HTR-8/SVneo (cell line): Measurements from ENCODE around the gene ZNF189.
"Not testable (repeated sequence)": the region's sequence is repeated elsewhere in the genome, so short reads cannot be mapped to it uniquely, and the experiment has no call there.

Source experiments
- DNase-seq: peaks from one replicate; pipeline ENCODE4 v3.0.0; 2011; ENCODE audit warnings: low spot score, mixed read lengths; ENCODE audit not compliant: insufficient read length
- FAIRE-seq: peaks from 2 replicates; lab custom pipeline; 2011; peaks lifted over from hg19 to GRCh38; lab: Jason Lieb, UNC

Gene ZNF189

DNA sequence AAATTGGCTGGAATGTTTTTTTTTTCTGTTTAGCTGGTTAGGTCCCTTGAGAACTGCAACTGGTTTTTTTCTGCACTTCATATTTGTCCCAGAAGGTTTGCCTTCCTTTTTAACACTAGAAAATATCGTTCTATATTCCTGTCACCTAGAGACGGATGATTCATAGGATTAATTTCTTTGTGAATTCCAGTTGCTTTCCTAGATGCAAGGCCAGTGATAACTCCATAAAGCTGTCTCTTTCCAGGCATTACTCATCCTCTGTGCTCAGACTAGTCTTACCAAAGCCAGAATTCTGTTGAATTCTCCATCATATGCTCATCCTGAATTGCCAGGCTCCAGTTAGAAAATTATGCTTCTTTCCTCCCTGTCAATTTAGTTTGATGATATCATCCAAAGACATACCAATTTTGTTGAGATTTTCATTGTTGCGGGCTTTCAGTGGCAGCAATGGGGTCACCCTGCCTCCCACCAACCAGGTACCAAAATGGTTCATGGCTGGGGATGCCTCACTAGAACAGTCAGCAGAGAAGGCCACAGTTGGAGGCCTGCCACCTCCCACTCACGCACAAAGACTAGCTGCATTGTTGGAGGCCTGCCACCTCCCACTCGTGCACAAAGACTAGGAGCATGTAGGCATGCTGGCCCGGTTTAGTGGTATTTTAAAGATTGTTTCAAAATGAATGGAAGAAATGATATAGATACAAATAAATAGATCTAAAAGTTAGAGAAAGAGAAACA, 22.4 kb upstream of the ZNF189 start:
- no peak for FAIRE-seq
- peak; percentile 69 for DNase-seq

DNA sequence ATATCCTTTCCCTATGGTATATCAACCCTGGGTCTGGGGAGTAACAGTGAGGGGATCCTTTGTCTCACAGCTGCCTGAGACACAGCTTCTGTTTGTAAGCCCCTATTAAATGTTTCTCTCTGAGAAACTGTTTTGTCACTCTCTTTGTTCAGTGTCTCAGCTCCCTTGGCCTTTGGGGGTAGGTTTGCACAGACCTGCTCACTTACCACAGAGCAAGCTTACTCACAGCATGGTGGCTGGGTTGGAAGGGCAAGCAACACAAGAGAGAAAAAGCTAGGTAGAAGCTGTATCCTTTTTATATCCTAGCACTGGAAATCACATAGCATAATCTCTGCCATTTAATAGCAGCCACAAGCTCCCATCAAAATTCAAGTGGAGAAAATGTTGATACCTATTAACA, 18.4 kb upstream of the ZNF189 start:
- FAIRE-seq (no peak), DNase-seq (no peak)

DNA sequence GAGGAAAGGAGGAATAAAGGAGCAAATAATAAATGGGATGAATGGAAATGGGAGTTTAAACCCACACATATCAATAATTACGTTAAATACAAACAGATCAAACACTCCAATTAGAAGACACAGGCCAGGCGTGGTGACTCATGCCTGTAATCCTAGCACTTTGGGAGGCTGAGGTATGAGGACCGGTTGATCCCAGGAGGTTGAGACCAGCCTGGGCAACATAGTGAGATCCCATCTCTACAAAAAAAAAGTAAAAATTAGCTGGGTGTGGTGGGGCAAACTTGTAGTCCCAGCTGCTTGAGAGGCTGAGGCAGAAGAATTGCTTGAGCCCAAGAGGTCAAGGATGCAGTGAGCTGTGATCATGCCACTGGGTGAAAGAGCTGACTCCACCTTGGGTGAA, 17.5 kb upstream of the ZNF189 start:
- FAIRE-seq (no peak), DNase-seq (no peak)

DNA sequence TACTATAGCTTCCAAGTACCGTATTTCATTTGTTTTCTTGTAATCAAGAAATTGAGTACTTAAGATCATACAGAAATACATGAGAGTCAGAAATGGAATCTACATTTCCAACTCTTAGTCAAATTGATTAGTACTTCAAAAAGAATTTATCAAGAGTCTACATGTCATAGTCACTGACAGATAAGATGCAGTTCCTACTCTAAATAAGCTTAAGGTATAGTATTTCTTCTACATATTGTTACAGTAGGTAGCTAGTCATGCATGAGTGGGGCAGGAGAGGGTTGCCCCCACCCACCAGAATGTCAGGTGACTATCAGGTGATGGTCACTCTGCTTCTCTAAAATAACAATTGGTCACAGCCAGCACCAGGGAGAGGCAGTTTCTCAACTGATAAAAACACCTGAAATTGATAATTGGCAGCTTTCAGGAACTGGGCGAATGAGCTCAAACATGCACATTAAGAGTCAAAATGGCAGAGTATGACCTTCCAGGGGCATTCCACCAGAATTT, 16.8 kb upstream of the ZNF189 start:
- no peak for FAIRE-seq
- no peak for DNase-seq

DNA sequence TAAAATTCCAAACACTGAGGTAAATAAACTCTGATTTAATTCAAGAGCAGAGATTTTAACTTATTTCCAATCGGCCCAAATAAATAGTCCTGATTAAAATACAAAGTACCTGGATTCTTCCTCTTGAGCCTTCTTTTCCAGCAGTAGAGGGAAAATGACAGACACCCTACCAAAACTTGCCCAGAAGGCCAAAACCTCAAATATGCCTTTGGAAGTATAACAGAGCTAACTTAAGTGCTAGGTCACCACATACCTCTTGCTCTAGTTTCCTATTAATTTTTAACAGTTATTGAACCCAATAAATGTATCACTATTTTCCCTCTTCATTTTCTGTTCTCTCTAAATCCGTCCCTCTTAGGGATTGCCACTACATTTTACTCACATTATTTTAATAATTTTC, 15.3 kb upstream of the ZNF189 start:
- DNase-seq: no peak
- FAIRE-seq: no peak

DNA sequence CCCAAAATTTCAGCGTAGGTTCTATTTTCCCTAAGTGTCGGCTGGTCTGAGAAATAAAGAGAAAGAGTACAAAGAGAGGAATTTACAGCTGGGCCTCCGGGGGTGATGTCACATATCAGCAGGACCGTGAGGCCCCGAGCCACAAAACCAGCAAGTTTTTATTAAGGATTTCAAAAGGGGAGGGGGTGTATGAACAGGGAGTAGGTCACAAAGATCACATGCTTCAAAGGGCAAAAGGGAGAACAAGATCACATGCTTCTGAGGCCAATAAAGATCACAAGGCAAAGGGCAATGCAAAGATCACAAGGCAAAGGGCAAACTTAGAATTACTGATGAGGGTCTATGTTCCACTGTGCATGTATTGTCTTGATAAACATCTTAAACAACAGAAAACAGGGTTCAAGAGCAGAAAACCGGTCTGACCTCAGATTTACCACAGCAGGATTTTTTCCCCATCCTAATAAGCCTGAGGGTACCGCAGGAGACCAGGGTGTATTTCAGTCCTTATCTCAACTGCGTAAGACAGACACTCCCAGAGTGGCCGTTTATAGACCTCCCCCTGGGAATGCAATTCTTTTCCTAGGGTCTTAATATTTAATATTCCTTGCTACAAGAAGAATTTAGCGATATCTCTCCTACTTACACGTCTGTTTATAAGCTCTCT, 13.6 kb upstream of the ZNF189 start, which contains the start of gene BAAT:
Gene BAAT (minus strand): TSS at position 134 of the 664 bp plus-strand sequence. CDS start 13,602 bp downstream, outside the sequence.
- not testable (repeated sequence) for DNase-seq, FAIRE-seq

DNA sequence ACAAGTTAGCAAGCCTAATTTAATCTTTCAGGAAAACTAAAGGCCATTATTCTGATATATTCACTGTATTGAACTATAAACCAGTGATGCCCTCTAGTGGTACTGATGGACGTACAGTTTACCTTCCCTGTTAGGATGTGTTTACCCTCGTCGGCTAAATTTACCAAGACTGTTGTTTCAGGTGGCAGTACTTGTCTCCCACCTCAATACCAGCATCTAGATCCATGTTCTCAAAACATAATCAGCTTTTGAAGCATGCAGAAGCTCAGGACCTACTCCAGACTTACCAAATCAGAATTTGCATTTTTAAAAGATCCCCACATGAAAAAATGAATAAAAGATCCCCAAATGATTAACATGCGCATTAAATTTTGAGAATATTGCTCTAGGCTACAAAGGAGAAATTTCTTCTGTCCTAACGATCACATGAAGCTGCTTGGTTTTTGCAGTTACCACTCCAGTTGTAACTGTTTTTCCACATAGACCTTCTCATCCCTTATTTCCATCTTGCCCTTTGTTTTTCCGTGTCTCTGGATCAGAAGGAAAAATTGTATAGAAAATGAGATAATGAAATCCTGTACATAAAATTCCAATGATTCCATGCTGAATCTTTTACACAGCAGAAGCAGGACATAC, 10.7 kb upstream of the ZNF189 start:
- DNase-seq (peak; percentile 10), FAIRE-seq (no peak)

DNA sequence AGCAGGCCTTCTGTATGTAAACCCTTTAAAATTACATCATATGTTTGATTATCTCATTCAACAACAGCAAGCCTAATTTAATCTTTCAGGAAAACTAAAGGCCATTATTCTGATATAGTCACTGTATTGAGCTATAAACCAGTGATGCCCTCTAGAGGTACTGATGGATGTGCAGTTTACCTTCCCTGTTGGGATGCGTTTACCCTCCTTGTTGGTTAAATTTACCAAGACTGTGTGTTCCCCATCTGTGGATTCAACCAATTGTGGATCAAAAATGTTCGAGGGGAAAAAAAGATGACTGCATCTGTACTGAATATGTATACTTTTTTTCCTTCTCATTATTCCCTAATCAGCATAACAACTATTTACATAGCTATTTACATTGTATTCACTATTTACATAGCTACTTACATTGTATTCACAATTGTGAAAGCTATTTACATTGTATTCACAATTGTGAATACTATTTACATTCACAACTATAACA, 10.1 kb upstream of the ZNF189 start:
- no peak for FAIRE-seq

DNA sequence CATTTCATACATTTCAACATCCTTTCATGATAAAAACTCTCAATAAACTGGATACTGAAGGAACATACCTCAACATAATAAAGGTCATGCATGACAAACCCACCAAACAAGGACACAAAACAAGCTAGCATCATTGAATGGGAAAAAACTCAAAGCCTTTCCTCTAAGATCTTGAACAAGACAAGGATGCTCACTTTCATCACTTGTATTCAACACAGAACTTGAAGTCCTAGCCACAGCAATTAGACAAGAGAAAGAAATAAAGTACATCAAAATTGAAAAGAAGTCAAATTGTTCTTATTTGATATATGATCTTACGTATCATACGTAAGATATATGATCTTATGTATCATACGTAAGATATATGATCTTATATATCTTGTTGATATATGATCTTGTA, 5.5 kb upstream of the ZNF189 start:
- FAIRE-seq: no peak
- no peak for DNase-seq

More for the DNA sequence above, 10.1 kb upstream of the ZNF189 start:
- no peak for DNase-seq

DNA sequence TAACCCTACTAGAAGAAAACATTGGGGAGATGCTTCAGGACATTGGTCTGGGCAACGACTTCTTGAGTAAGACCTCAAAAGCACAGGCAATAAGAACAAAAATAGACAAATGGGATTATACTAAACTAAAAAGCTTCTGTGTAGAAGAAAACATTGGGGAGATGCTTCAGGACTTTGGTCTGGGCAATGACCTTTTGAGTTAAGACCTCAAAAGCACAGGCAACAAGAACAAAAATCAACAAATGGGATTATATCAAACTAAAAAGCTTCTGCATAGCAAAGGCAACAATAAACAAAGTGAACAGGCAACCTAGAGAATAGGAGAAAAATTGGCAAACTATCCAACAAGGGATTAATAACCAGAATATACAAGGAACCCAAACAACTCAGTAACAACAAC, 4.0 kb upstream of the ZNF189 start:
- FAIRE-seq (no peak), DNase-seq (no peak)

DNA sequence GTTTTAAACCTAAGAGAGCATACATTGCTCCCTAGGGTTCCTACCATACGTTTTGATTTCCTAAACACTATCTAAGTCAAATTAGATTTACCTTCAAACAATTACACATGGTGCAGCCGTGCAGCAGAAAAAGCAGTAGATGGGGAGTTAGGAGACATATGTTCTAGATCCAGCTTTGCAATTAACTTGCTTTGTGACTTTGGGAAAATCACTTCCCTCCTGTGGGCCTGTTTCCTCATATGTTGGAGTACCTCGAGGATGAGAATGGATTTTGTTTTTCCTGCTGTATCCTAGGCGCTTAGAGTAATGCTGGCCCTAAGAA, 944 bp upstream of the ZNF189 start:
- no peak for FAIRE-seq

DNA sequence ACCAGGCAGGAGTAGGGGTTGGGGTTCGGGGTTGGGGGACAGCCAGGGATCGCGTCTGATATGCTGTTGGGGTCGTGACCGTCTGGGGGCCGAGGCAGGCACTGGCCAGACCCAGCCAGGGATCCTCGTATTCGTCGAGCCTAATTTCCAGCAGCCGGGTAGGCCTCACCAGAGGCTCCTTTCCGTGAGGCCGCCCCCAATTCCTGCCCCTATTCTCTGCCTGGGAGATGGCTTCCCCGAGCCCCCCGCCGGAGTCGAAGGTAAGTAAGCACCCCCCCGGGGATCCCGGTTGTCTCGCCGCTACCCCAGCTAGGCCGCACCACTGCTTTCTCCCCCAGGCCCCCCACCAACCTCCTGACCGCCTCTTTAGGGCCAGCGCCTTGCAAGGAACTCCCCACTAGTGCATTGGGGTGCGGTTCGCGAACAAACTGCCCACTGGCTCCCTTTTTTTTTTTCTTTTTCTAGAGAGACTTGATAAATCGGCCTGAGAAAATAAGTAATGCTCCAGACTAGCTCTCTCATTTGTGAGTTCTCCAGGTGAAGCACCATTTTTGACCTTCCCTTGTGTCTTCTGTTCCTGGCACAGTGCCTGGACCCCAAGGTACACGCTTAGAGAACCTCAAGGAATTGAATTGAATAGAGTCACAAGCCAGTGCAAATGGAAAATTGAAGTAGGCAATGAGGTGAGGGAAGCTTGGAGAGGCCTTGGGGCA, 435 bp downstream of the ZNF189 start:
- no peak for FAIRE-seq
- no peak for DNase-seq

More for the DNA sequence above, 944 bp upstream of the ZNF189 start:
- no peak for DNase-seq

DNA sequence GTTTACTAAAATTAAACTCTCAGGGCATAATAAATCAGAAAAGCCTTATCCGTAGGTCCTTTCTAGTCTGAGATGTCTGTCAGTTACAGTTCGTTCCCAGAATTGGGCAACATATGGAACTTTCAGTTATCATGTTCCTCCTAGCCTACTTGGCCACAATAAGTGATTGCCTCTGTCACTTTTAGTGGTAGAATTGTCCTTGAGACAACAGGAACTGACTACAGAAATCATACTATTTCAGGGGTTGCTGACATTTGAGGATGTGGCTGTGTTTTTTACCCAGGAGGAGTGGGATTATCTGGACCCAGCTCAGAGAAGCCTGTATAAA, 956 bp downstream of the ZNF189 start:
- DNase-seq (no peak), FAIRE-seq (no peak)

DNA sequence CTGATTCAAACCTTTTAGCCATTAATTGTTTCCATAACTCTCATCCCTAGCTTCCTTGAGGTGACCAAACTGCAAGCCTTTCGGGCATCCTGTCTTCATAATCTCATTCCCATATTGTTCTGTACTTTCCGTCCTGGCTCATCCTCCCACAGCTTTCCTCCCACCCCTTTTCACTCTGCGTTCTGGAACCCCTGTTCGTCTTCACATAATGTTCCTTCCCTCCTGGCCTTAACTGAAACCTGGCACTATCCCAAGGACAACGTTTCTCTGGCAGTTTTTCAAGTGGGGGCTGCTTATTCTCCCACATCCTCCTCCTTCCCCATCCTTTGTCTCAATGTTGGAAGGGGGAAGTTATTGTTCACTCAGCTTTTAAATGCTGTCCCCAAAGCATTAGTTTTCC, 1.5 kb downstream of the ZNF189 start:
- FAIRE-seq (no peak), DNase-seq (no peak)

DNA sequence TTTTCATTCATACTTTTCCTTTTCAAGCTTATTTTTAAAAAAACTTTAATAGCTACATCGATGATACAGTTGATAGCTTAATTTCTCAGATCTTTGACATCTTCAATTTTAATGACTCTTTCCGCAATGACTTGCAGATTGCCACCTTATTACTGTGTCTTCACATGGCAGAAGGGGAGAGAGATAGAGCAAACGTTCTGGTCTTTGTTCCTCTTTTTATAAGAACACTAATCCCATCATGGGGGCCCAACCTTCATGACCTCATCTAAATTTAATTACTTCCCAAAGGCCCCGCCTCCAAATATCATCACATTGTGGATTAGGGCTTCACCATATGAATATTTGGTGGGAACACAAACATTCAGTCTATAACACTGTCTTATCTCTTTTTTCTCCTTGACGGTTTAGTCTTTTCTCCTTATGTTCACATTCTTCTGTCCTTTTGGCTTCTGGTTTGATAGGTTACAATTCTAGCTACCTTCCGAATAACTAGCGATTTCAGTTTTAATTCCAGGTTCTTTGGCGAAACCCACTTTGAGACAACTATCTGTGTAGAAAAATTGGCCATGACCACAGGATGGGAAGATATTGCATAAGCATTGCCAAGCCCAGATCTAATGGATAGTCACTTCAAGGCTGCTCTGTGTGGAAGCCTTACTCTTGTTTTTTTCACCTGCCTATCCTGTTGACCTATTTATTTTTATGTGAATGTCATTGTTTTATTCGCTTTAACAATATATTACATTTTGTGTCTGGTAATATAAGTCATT, 5.0 kb downstream of the ZNF189 start:
- DNase-seq (no peak), FAIRE-seq (no peak)

DNA sequence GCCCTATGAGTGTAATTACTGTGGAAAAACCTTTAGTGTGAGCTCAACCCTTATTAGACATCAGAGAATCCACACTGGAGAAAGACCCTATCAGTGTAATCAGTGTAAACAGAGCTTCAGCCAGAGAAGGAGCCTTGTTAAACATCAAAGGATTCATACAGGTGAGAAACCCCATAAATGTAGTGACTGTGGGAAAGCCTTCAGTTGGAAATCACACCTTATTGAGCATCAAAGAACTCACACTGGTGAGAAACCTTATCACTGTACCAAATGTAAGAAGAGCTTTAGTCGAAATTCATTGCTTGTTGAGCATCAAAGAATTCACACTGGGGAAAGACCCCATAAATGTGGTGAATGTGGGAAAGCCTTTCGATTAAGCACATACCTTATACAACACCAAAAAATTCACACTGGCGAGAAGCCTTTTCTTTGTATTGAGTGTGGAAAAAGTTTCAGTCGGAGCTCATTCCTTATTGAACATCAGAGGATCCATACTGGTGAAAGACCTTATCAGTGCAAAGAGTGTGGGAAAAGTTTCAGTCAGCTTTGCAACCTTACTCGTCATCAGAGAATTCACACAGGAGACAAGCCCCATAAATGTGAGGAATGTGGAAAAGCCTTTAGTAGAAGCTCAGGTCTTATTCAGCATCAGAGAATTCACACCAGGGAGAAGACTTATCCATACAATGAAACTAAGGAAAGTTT, 9.9 kb downstream of the ZNF189 start:
- FAIRE-seq (no peak), DNase-seq (no peak)

DNA sequence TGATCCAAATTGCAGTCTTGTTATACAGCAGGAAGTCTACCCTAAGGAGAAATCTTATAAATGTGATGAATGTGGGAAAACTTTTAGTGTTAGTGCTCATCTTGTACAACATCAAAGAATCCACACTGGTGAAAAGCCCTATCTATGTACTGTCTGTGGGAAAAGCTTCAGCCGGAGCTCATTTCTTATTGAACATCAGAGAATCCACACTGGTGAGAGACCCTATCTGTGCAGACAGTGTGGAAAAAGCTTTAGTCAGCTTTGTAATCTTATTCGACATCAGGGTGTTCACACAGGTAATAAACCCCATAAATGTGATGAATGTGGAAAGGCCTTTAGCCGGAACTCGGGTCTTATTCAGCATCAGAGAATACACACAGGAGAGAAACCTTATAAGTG, 10.4 kb downstream of the ZNF189 start:
- no peak for FAIRE-seq

DNA sequence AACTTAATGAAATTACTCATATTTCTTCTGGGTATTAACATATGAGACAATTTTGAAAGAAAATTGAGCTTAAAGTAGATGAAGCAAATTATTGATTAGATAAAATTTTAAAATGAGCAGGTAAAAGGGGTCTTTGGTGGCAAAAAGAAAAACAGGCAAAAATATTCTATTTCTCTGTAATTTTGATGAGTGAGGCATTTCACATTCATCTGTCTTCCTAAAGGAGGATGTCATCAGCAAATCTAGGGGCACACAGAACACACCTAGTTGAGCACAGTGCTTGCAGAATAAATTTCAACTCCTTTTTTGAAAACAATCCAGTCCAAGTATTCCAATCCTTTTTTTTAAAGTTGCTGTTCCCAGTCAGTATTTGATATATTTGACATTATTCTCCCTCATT, 16.2 kb downstream of the ZNF189 start:
- DNase-seq (no peak), FAIRE-seq (no peak)

More for the DNA sequence above, 10.4 kb downstream of the ZNF189 start:
- no peak for DNase-seq

DNA sequence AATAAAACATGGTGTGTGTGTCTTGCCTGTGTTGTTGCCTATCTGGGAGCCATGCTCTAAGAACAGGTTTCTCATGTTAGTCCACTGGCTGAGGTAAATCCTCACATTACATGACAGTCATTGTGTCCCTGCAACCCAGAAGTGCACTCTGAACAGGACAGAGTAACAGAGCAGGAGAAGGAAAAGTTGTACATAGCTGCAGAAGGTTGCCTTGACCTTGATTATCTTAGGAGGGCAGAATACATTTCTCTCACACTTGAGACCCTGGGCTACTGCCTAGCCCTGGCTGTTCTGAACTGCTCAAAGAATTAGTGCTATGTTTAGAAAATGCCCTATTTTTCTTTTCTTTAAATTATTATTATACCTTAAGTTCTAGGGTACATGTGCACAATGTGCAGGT, 16.9 kb downstream of the ZNF189 start:
- FAIRE-seq: no peak
- DNase-seq: no peak
